ENCODE measurements around the gene AUP1. TPM values are rescaled to one million over a fixed set of nuclear protein-coding genes. Genes with fewer than 3 reads are reported as not detected.

AUP1 gene
- total and polyA plus RNA-seq, 10 of the 15 experiments (the other 5 are each of a cell fraction or from before 2014, with no cell fraction given), result 39.1 to 215 (median 138) TPM

DNA sequence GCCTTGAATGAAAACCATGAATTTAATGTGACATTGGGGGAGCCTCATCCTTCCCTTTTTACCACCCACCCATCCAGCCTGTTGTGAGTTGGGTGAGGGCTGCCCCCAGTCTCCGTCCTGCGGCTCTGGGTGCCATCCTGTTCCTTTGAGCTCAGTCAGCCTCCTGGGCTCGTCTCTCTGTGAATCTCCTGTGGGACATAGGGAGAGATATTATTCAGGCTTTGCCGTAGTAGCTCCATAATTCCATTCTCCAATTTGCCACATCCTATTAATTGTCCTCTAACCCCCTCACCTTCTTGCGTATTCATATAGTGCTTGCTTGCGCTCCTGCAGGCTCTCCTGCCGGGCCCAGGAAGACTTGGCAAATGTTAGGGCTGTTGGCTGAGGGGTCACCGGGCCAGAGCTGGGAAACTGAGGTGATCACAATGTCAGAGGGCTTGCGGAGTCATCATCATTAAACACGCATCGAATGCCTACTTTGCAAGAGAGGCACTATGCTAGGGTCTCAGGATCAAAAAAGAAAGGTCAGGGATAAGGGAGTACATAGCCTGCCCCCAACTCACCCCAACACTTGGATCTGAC is 2.8 kb downstream of the AUP1 start:
- H3K9me3 ChIP-seq (replicated peaks; ENCODE audit: control insufficient read depth, insufficient read depth, low read length), result no peaks in the 10 kb centered on the region
- no peaks in the 10 kb centered on the region for H3K27me3 ChIP-seq (replicated peaks in 1 of 2; ENCODE audit: control insufficient read depth in 2 of 2, insufficient read depth in 2 of 2, low read length in 1 of 2)
- peaks cover 46% of the 10 kb centered on the region for H3K79me2 ChIP-seq (ENCODE audit: control insufficient read depth, insufficient read depth, low read length)
- H4K20me1 ChIP-seq (ENCODE audit: control insufficient read depth, insufficient read depth), result no peaks in the 10 kb centered on the region
- intact Hi-C loops (cut with micrococcal nuclease; ENCODE audit: unreplicated experiment) (no loop called here), in situ Hi-C loops (cut with MboI) (no loop called here)
- H3K4me1 ChIP-seq (ENCODE audit: control insufficient read depth, insufficient read depth, low read length), result peaks cover 30% of the 10 kb centered on the region
- no peak for TF ChIP-seq SP1 (IDR thresholded peaks at IDR 0.05; ENCODE audit: low read depth, low read length)
- no peak for TF ChIP-seq RCOR1 (conservative IDR thresholded peaks at IDR 0.05; ENCODE audit: low read depth, low read length)
- TF ChIP-seq, protein P1, sequence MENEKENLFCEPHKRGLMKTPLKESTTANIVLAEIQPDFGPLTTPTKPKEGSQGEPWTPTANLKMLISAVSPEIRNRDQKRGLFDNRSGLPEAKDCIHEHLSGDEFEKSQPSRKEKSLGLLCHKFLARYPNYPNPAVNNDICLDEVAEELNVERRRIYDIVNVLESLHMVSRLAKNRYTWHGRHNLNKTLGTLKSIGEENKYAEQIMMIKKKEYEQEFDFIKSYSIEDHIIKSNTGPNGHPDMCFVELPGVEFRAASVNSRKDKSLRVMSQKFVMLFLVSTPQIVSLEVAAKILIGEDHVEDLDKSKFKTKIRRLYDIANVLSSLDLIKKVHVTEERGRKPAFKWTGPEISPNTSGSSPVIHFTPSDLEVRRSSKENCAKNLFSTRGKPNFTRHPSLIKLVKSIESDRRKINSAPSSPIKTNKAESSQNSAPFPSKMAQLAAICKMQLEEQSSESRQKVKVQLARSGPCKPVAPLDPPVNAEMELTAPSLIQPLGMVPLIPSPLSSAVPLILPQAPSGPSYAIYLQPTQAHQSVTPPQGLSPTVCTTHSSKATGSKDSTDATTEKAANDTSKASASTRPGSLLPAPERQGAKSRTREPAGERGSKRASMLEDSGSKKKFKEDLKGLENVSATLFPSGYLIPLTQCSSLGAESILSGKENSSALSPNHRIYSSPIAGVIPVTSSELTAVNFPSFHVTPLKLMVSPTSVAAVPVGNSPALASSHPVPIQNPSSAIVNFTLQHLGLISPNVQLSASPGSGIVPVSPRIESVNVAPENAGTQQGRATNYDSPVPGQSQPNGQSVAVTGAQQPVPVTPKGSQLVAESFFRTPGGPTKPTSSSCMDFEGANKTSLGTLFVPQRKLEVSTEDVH (IDR thresholded peaks at IDR 0.05; ENCODE audit: low read depth, partially characterized antibody), result no peak
- TF ChIP-seq CEBPB (IDR thresholded peaks at IDR 0.05; ENCODE audit: borderline replicate concordance in 1 of 2, low read depth in 2 of 2, low read length in 2 of 2), result no peak
- no peak for TF ChIP-seq RFX5 (IDR thresholded peaks at IDR 0.05; ENCODE audit: low read depth, low read length)
- TF ChIP-seq RB1 (IDR thresholded peaks at IDR 0.05; ENCODE audit: borderline replicate concordance), result no peak
- TF ChIP-seq CBFB (IDR thresholded peaks at IDR 0.05; ENCODE audit: low read depth), result no peak
- TF ChIP-seq PAX8 (IDR thresholded peaks at IDR 0.05), result no peak
- no peak for TF ChIP-seq SIX5 (IDR thresholded peaks at IDR 0.05; ENCODE audit: low read depth, low read length, severe bottlenecking)
- no peak for TF ChIP-seq ZBED1 (IDR thresholded peaks at IDR 0.05; ENCODE audit: borderline replicate concordance)
- no peak for TF ChIP-seq BHLHE40 (IDR thresholded peaks at IDR 0.05; ENCODE audit: borderline replicate concordance in 1 of 2, low read depth in 2 of 2, low read length in 1 of 2)
- TF ChIP-seq PAX5 (IDR thresholded peaks at IDR 0.05; ENCODE audit: borderline replicate concordance, low read depth, low read length), result no peak
- TF ChIP-seq TCF12 (IDR thresholded peaks at IDR 0.05; ENCODE audit: low read depth, low read length), result no peak
- FAIRE-seq (no peak), DNase-seq (ENCODE audit: low read depth, low spot score) (no peak), ATAC-seq (no peak)
- peaks cover 12 to 23% of the 10 kb centered on the region in 2 experiments for H3K36me3 ChIP-seq (ENCODE audit: control insufficient read depth in 2 of 2, insufficient read depth in 2 of 2, low read length in 1 of 2)
- ChIA-PET POLR2A (interaction anchor here (0.7 to 2.6 kb wide), 6 partner anchors 18 to 60 kb away, joined by 3 to 10 read pairs (median 4); partner anchors contain the start of gene PCGF1), SMC1A (ENCODE audit: uncharacterized antibody, unreplicated experiment) (interaction anchor here (1.4 to 9.9 kb wide), 4 partner anchors 18 to 60 kb away, joined by 3 to 208 read pairs (median 30); partner anchors contain the start of gene PCGF1), RAD21 (ENCODE audit: unreplicated experiment) (interaction anchor here (1.1 to 7.5 kb wide), 3 partner anchors 44 to 91 kb away, joined by 3 to 158 read pairs (median 7); partner anchors contain the start of genes CCDC142 and TTC31), CTCF (interaction anchor here (1.1 to 10.4 kb wide), 6 partner anchors 19 to 60 kb away, joined by 4 to 226 read pairs (median 51); partner anchors contain the start of genes CCDC142, PCGF1 and TTC31)
- H3K27ac ChIP-seq (ENCODE audit: control insufficient read depth, insufficient read depth), result no peak overlapping the region
- no TSS peak for BruUV-seq (replicated peaks)
- no peak overlapping the region for H2AFZ ChIP-seq (ENCODE audit: control insufficient read depth, low read depth, low read length)
- WGBS (ENCODE audit: insufficient coverage, insufficient replicate concordance, low lambda C conversion rate, missing lambda C conversion rate), result 73% methylated on average over 11 of the region's 11 CpGs
- H3K4me2 ChIP-seq (ENCODE audit: control insufficient read depth, insufficient read depth), result peak overlapping the region; percentile 46
- H3K4me3 ChIP-seq, result no peak overlapping the region
- no peak overlapping the region for H3K9ac ChIP-seq (ENCODE audit: control insufficient read depth, insufficient read depth, low read length)

Data from GM12878 (cell line).